Gastrocnemius medialis (tissue), 4 donors: ENCODE measurements around the gene ACIN1.

Source experiments
- POLR2A ChIP-seq, 2 donors: fragments of 450-650 bp; IDR thresholded peaks; one replicate each; pipeline ENCODE4 v1.6.1; 2017; ENCODE audit warnings: antibody characterized with exemption in 2 of 2, mild to moderate bottlenecking in 2 of 2, moderate library complexity in 2 of 2
- TF ChIP-seq, protein P1 (sequence below), 5 experiments: fragments of 450-650 bp in 3 of 5; fragments of 200-600 bp in 2 of 5; sonication (generic) in 2 of 5; IDR thresholded peaks in 4 of 5; conservative IDR thresholded peaks in 1 of 5; 1 replicate in 4 of 5; 2 replicates in 1 of 5; pipeline ENCODE4 v1.5.1; 2016 to 2019; ENCODE audit warnings: antibody characterized with exemption in 5 of 5, mild to moderate bottlenecking in 3 of 5, moderate library complexity in 3 of 5

GRCh38 chr14:23057757-23058653 is 36.9 kb downstream of the ACIN1 start:
- TF ChIP-seq, protein P1, sequence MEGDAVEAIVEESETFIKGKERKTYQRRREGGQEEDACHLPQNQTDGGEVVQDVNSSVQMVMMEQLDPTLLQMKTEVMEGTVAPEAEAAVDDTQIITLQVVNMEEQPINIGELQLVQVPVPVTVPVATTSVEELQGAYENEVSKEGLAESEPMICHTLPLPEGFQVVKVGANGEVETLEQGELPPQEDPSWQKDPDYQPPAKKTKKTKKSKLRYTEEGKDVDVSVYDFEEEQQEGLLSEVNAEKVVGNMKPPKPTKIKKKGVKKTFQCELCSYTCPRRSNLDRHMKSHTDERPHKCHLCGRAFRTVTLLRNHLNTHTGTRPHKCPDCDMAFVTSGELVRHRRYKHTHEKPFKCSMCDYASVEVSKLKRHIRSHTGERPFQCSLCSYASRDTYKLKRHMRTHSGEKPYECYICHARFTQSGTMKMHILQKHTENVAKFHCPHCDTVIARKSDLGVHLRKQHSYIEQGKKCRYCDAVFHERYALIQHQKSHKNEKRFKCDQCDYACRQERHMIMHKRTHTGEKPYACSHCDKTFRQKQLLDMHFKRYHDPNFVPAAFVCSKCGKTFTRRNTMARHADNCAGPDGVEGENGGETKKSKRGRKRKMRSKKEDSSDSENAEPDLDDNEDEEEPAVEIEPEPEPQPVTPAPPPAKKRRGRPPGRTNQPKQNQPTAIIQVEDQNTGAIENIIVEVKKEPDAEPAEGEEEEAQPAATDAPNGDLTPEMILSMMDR (IDR thresholded peaks at IDR 0.05 in 4 of 5, conservative IDR thresholded peaks at IDR 0.05 in 1 of 5): peak; percentile 90 to 99 (median 96)
- TF ChIP-seq POLR2A (IDR thresholded peaks at IDR 0.05): no peak
